Measurements from ENCODE around the gene GATB. TPM values are rescaled to one million over a fixed set of nuclear protein-coding genes. Genes with fewer than 3 reads are reported as not detected.

Gene GATB
- total RNA-seq, 2 experiments from 2014 or later, result 13.1 to 14.0 TPM

GRCh38 chr4:151781026-151781425 lies 20.2 kb upstream of the GATB start:
- peaks cover under 1% of the 10 kb centered on the region for H3K9me3 Mint-ChIP-seq
- no peak overlapping the region for H3K4me3 Mint-ChIP-seq
- H3K36me3 Mint-ChIP-seq (ENCODE audit: low read depth), result no peaks in the 10 kb centered on the region
- no peaks in the 10 kb centered on the region for H3K4me1 Mint-ChIP-seq
- ChIA-PET POLR2A (no interaction called here), CTCF (no interaction called here)
- peaks cover 7% of the 10 kb centered on the region for H3K27me3 Mint-ChIP-seq
- no peak overlapping the region for H3K27ac Mint-ChIP-seq
- no peak for DNase-seq

- ChIA-PET CTCF (no interaction called here), POLR2A (no interaction called here)
- Mint-ChIP-seq H3K27ac (no peak overlapping the region), H3K9me3 (peaks cover 2% of the 10 kb centered on the region), H3K4me3 (no peak overlapping the region), H3K4me1 (no peaks in the 10 kb centered on the region), H3K27me3 (peaks cover 14% of the 10 kb centered on the region), H3K36me3 (ENCODE audit: low read depth) (no peaks in the 10 kb centered on the region)
- DNase-seq, result no peak
Observed at GRCh38 chr4:151777471-151777870, 16.7 kb upstream of the GATB start.

- ChIA-PET POLR2A (interaction anchor here (1.0 kb wide), 1 partner anchor 12 kb away, joined by 3 read pairs; no protein-coding TSS in a partner anchor), CTCF (no interaction called here)
- DNase-seq, result no peak
- H3K27me3 Mint-ChIP-seq, result peaks cover 11% of the 10 kb centered on the region
- no peak overlapping the region for H3K27ac Mint-ChIP-seq
- peaks cover 2% of the 10 kb centered on the region for H3K9me3 Mint-ChIP-seq
- H3K4me3 Mint-ChIP-seq, result no peak overlapping the region
- H3K36me3 Mint-ChIP-seq (ENCODE audit: low read depth), result no peaks in the 10 kb centered on the region
- H3K4me1 Mint-ChIP-seq, result no peaks in the 10 kb centered on the region
Observed at GRCh38 chr4:151774324-151774723, 13.5 kb upstream of the GATB start.

- Mint-ChIP-seq H3K4me3 (no peak overlapping the region), H3K9me3 (peaks cover 2% of the 10 kb centered on the region), H3K4me1 (no peaks in the 10 kb centered on the region), H3K27me3 (peaks cover 10% of the 10 kb centered on the region), H3K27ac (no peak overlapping the region), H3K36me3 (ENCODE audit: low read depth) (no peaks in the 10 kb centered on the region)
- ChIA-PET CTCF (no interaction called here), POLR2A (no interaction called here)
- DNase-seq, result no peak
Observed at GRCh38 chr4:151772274-151772673, 11.5 kb upstream of the GATB start.

- CTCF ChIA-PET, result no interaction called here
- Mint-ChIP-seq H3K4me3 (no peak overlapping the region), H3K27me3 (peaks cover 9% of the 10 kb centered on the region), H3K27ac (no peak overlapping the region), H3K9me3 (peaks cover 2% of the 10 kb centered on the region), H3K36me3 (ENCODE audit: low read depth) (no peaks in the 10 kb centered on the region), H3K4me1 (no peaks in the 10 kb centered on the region)
- POLR2A ChIA-PET, result no interaction called here
- DNase-seq, result no peak
Observed at GRCh38 chr4:151771664-151772063, 10.9 kb upstream of the GATB start.

GRCh38 chr4:151770154-151770553 lies 9.3 kb upstream of the GATB start:
- Mint-ChIP-seq H3K27ac (no peak overlapping the region), H3K27me3 (peaks cover 3% of the 10 kb centered on the region), H3K9me3 (no peaks in the 10 kb centered on the region), H3K4me1 (no peaks in the 10 kb centered on the region), H3K36me3 (ENCODE audit: low read depth) (no peaks in the 10 kb centered on the region), H3K4me3 (no peak overlapping the region)
- DNase-seq, result no peak
- ChIA-PET POLR2A (no interaction called here), CTCF (no interaction called here)

GRCh38 chr4:151768835-151769234 lies 8.0 kb upstream of the GATB start:
- Mint-ChIP-seq H3K27ac (no peak overlapping the region), H3K4me1 (no peaks in the 10 kb centered on the region), H3K9me3 (no peaks in the 10 kb centered on the region), H3K4me3 (no peak overlapping the region), H3K27me3 (peaks cover 3% of the 10 kb centered on the region), H3K36me3 (ENCODE audit: low read depth) (no peaks in the 10 kb centered on the region)
- CTCF ChIA-PET, result no interaction called here
- POLR2A ChIA-PET, result no interaction called here
- DNase-seq, result no peak

- H3K27me3 Mint-ChIP-seq, result peaks cover 2% of the 10 kb centered on the region
- peaks cover under 1% of the 10 kb centered on the region for H3K4me1 Mint-ChIP-seq
- H3K4me3 Mint-ChIP-seq, result no peak overlapping the region
- no peak overlapping the region for H3K27ac Mint-ChIP-seq
- H3K36me3 Mint-ChIP-seq (ENCODE audit: low read depth), result no peaks in the 10 kb centered on the region
- CTCF ChIA-PET, result interaction anchor here (0.8 to 1.2 kb wide), 2 partner anchors 14 to 582 kb away, joined by 3 read pairs; no protein-coding TSS in a partner anchor
- DNase-seq, result no peak
- POLR2A ChIA-PET, result no interaction called here
- no peaks in the 10 kb centered on the region for H3K9me3 Mint-ChIP-seq
Observed at GRCh38 chr4:151766691-151767090, 5.9 kb upstream of the GATB start.

- H3K4me1 Mint-ChIP-seq, result peaks cover 15% of the 10 kb centered on the region
- no peaks in the 10 kb centered on the region for H3K36me3 Mint-ChIP-seq (ENCODE audit: low read depth)
- no peak overlapping the region for H3K27ac Mint-ChIP-seq
- ChIA-PET CTCF (interaction anchor here (0.6 kb wide), 1 partner anchor 118 kb away, joined by 3 read pairs; no protein-coding TSS in a partner anchor), POLR2A (interaction anchor here (0.6 to 1.0 kb wide), 4 partner anchors 13 to 776 kb away, joined by 3 to 4 read pairs (median 3); partner anchors contain the start of gene FBXW7)
- peak overlapping the region; percentile 88 for H3K4me3 Mint-ChIP-seq
- H3K27me3 Mint-ChIP-seq, result peaks cover 2% of the 10 kb centered on the region
- no peak for DNase-seq
- H3K9me3 Mint-ChIP-seq, result no peaks in the 10 kb centered on the region
Observed at GRCh38 chr4:151760002-151760401, 805 bp downstream of the GATB start.

- no peak overlapping the region for H3K4me3 Mint-ChIP-seq
- H3K27ac Mint-ChIP-seq, result no peak overlapping the region
- ChIA-PET POLR2A (no interaction called here), CTCF (interaction anchor here (1.1 kb wide), 1 partner anchor 14 kb away, joined by 3 read pairs; no protein-coding TSS in a partner anchor)
- no peaks in the 10 kb centered on the region for H3K9me3 Mint-ChIP-seq
- H3K4me1 Mint-ChIP-seq, result peaks cover 3% of the 10 kb centered on the region
- peaks cover 7% of the 10 kb centered on the region for H3K36me3 Mint-ChIP-seq (ENCODE audit: low read depth)
- H3K27me3 Mint-ChIP-seq, result no peaks in the 10 kb centered on the region
- no peak for DNase-seq
Observed at GRCh38 chr4:151753056-151753455, 7.8 kb downstream of the GATB start.

- POLR2A ChIA-PET, result interaction anchor here (1.2 kb wide), 1 partner anchor 29 kb away, joined by 4 read pairs; no protein-coding TSS in a partner anchor
- Mint-ChIP-seq H3K9me3 (no peaks in the 10 kb centered on the region), H3K27me3 (no peaks in the 10 kb centered on the region), H3K4me1 (peaks cover 3% of the 10 kb centered on the region), H3K36me3 (ENCODE audit: low read depth) (peaks cover 7% of the 10 kb centered on the region), H3K4me3 (no peak overlapping the region), H3K27ac (no peak overlapping the region)
- DNase-seq, result no peak
- CTCF ChIA-PET, result no interaction called here
Observed at GRCh38 chr4:151750156-151750555, 10.7 kb downstream of the GATB start.

- H3K27me3 Mint-ChIP-seq, result no peaks in the 10 kb centered on the region
- DNase-seq, result no peak
- no peak overlapping the region for H3K27ac Mint-ChIP-seq
- no peak overlapping the region for H3K4me3 Mint-ChIP-seq
- CTCF ChIA-PET, result interaction anchor here (1.6 kb wide), 1 partner anchor 57 kb away, joined by 5 read pairs; no protein-coding TSS in a partner anchor
- POLR2A ChIA-PET, result no interaction called here
- H3K36me3 Mint-ChIP-seq (ENCODE audit: low read depth), result no peaks in the 10 kb centered on the region
- H3K9me3 Mint-ChIP-seq, result no peaks in the 10 kb centered on the region
- H3K4me1 Mint-ChIP-seq, result peaks cover 4% of the 10 kb centered on the region
Observed at GRCh38 chr4:151745481-151746231, 15.2 kb downstream of the GATB start.

GRCh38 chr4:151744614-151745013 lies 16.2 kb downstream of the GATB start:
- Mint-ChIP-seq H3K27me3 (no peaks in the 10 kb centered on the region), H3K27ac (no peak overlapping the region), H3K9me3 (no peaks in the 10 kb centered on the region), H3K36me3 (ENCODE audit: low read depth) (no peaks in the 10 kb centered on the region), H3K4me3 (no peak overlapping the region), H3K4me1 (peaks cover 4% of the 10 kb centered on the region)
- no peak for DNase-seq
- ChIA-PET POLR2A (interaction anchor here (1.4 kb wide), 1 partner anchor 16 kb away, joined by 3 read pairs; the partner anchor contains the start of gene GATB), CTCF (interaction anchor here (1.6 kb wide), 1 partner anchor 58 kb away, joined by 5 read pairs; no protein-coding TSS in a partner anchor)

GRCh38 chr4:151743894-151744293 lies 16.9 kb downstream of the GATB start:
- no peak overlapping the region for H3K4me3 Mint-ChIP-seq
- no peaks in the 10 kb centered on the region for H3K27me3 Mint-ChIP-seq
- peaks cover 4% of the 10 kb centered on the region for H3K4me1 Mint-ChIP-seq
- no peak overlapping the region for H3K27ac Mint-ChIP-seq
- POLR2A ChIA-PET, result interaction anchor here (1.4 kb wide), 1 partner anchor 17 kb away, joined by 3 read pairs; the partner anchor contains the start of gene GATB
- DNase-seq, result no peak
- CTCF ChIA-PET, result no interaction called here
- peaks cover 4% of the 10 kb centered on the region for H3K36me3 Mint-ChIP-seq (ENCODE audit: low read depth)
- no peaks in the 10 kb centered on the region for H3K9me3 Mint-ChIP-seq
